Esophagus muscularis mucosa (tissue), 4 donors: ENCODE results near the gene DNAH2.

Experiments
- CTCF ChIP-seq, 3 experiments: fragments of 200-600 bp in 2 of 3; fragments of 450-650 bp in 1 of 3; sonication (generic) in 2 of 3; IDR thresholded peaks; one replicate each; pipeline ENCODE4 v1.5.1; 2017 to 2019; ENCODE audit warnings: antibody characterized with exemption in 3 of 3, mild to moderate bottlenecking in 2 of 3, moderate library complexity in 1 of 3
- EP300 ChIP-seq: sonication (generic); formaldehyde crosslinking; IDR thresholded peaks from one replicate; pipeline ENCODE4 v1.6.1; 2017; ENCODE audit warnings: antibody characterized with exemption
- POLR2A ChIP-seq: fragments of 450-650 bp; IDR thresholded peaks from one replicate; pipeline ENCODE4 v1.6.1; 2017; ENCODE audit warnings: antibody characterized with exemption, moderate library complexity, mild to moderate bottlenecking, low read depth
- POLR2AphosphoS5 ChIP-seq, 2 donors: sonication (generic); formaldehyde crosslinking; IDR thresholded peaks; one replicate each; pipeline ENCODE4 v1.6.1; 2017; ENCODE audit warnings: antibody characterized with exemption in 2 of 2

- TF ChIP-seq CTCF (IDR thresholded peaks at IDR 0.05), result no peak
- TF ChIP-seq POLR2AphosphoS5 (IDR thresholded peaks at IDR 0.05), result no peak
- TF ChIP-seq POLR2A, result no peak
- no peak for TF ChIP-seq EP300
These were observed 22.2 kb downstream of the DNAH2 start for GRCh38 chr17:7739746-7740145.
